Neuron (in vitro differentiated cells): ENCODE results near the gene SMURF2.
"Not testable (repeated sequence)": the region's sequence is repeated elsewhere in the genome, so short reads cannot be mapped to it uniquely, and the experiment has no call there.

ENCODE experiments used
- H2AFZ ChIP-seq: one replicate; pipeline ENCODE4 v1.6.1; 2013; ENCODE audit warnings: low read depth, mild to moderate bottlenecking, inconsistent platforms, low read length, moderate library complexity
- H3K27me3 ChIP-seq: one replicate; pipeline ENCODE4 v1.6.1; 2013; ENCODE audit warnings: low read length; ENCODE audit not compliant: insufficient read depth
- H3K36me3 ChIP-seq: one replicate; pipeline ENCODE4 v1.6.1; 2013; ENCODE audit warnings: low read length; ENCODE audit not compliant: insufficient read depth
- H3K4me1 ChIP-seq: one replicate; pipeline ENCODE4 v1.6.1; 2013; ENCODE audit warnings: low read length; ENCODE audit not compliant: insufficient read depth
- H3K4me3 ChIP-seq: 2 replicates; pipeline ENCODE4 v1.5.1; 2013; ENCODE audit warnings: mild to moderate bottlenecking, low read length, moderate library complexity
- H3K9me3 ChIP-seq: one replicate; pipeline ENCODE4 v1.6.1; 2013; ENCODE audit warnings: low read length

The SMURF2 gene

DNA sequence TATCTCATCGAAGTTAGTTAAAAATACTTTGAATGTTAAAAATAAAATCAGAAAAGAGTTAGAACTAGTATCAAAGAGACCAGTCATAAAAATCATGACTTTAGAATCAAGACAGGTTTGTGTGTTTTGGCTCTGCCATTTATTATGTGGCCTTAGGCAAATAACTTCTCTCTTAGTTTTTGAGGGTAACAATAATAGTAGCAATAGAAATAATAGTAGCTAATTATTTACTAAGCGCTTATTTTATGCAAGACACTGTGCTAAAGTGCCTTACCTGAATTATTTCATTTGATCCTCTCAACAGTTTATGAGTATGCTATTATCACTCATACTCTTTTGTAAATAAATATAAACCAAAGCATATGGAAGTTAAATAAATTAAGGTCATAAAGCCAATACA is 77.0 kb downstream of the SMURF2 start:
- Histone ChIP-seq H3K4me3 (no peak overlapping the region), H2AFZ (no peak overlapping the region), H3K4me1 (peaks cover 4% of the 10 kb centered on the region), H3K27me3 (no peaks in the 10 kb centered on the region), H3K36me3 (peaks cover 37% of the 10 kb centered on the region), H3K9me3 (no peaks in the 10 kb centered on the region)

- Histone ChIP-seq H3K36me3 (peaks cover 45% of the 10 kb centered on the region), H3K4me1 (peaks cover 4% of the 10 kb centered on the region), H2AFZ (no peak overlapping the region), H3K9me3 (no peaks in the 10 kb centered on the region), H3K4me3 (no peak overlapping the region), H3K27me3 (no peaks in the 10 kb centered on the region)
Observed at GRCh38 chr17:64583038-64583437, 79.1 kb downstream of the SMURF2 start.

GRCh38 chr17:64580384-64581315 is 81.5 kb downstream of the SMURF2 start:
- H3K36me3 ChIP-seq: peaks cover 48% of the 10 kb centered on the region
- H3K9me3 ChIP-seq: no peaks in the 10 kb centered on the region

GRCh38 chr17:64579917-64580316 is 82.2 kb downstream of the SMURF2 start:
- Histone ChIP-seq H3K4me3 (no peak overlapping the region), H3K27me3 (no peaks in the 10 kb centered on the region), H3K36me3 (peaks cover 52% of the 10 kb centered on the region)

More at GRCh38 chr17:64580384-64581315, 81.5 kb downstream of the SMURF2 start:
- no peak overlapping the region for H3K4me3 ChIP-seq
- H2AFZ ChIP-seq: no peak overlapping the region
- peaks cover 4% of the 10 kb centered on the region for H3K4me1 ChIP-seq
- no peaks in the 10 kb centered on the region for H3K27me3 ChIP-seq

GRCh38 chr17:64577025-64577424 is 85.1 kb downstream of the SMURF2 start:
- not testable (repeated sequence) for H2AFZ ChIP-seq, H3K9me3 ChIP-seq, H3K27me3 ChIP-seq, H3K4me1 ChIP-seq, H3K4me3 ChIP-seq
- peaks cover 38% of the 10 kb centered on the region for H3K36me3 ChIP-seq

More at GRCh38 chr17:64579917-64580316, 82.2 kb downstream of the SMURF2 start:
- no peaks in the 10 kb centered on the region for H3K9me3 ChIP-seq
- H2AFZ ChIP-seq: no peak overlapping the region
- peaks cover 4% of the 10 kb centered on the region for H3K4me1 ChIP-seq

DNA sequence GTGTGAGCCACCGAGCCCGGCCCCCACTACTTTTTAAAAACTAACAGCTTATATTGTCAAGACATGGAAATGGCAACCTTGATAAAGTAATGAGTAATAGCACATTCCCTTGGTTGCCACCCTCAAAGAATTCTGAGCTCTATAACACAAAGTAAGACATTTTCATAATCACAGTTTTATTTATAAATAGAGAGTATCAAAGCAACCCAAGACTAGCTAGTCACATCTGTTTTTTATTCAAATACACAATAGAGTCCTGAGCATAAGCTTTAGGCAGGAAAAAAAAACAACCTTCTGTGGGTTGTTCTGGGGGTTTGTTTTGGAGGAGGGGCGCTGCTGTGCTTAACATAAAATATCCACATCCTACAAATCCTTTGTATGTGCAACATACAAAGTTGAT is 86.7 kb downstream of the SMURF2 start:
- H3K36me3 ChIP-seq: peaks cover 42% of the 10 kb centered on the region
- no peak overlapping the region for H2AFZ ChIP-seq
- H3K9me3 ChIP-seq: no peaks in the 10 kb centered on the region
- no peaks in the 10 kb centered on the region for H3K4me1 ChIP-seq
- no peaks in the 10 kb centered on the region for H3K27me3 ChIP-seq
- no peak overlapping the region for H3K4me3 ChIP-seq

- Histone ChIP-seq H3K36me3 (peaks cover 41% of the 10 kb centered on the region), H3K27me3 (no peaks in the 10 kb centered on the region), H3K4me3 (no peak overlapping the region), H3K4me1 (no peaks in the 10 kb centered on the region), H3K9me3 (no peaks in the 10 kb centered on the region), H2AFZ (no peak overlapping the region)
Observed at GRCh38 chr17:64574646-64575045, 87.5 kb downstream of the SMURF2 start.

DNA sequence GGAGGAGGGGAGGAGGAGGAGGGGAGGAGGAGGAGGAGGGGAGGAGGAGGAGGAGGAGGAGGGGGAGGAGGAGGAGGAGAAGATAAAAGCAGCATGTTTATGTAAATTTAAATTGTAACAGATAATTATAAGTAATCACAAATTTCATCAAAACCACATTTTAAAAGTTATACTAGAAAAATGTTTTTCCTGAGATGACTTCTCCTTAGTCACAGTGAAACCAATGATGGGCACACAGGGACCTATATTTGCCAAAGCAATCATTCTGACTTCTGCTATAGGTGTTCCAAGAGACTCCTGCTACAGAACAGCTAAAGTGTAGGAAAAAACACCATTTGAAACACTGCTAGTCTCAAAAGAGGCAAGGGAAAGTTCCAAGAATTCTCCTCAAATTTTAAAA is 88.9 kb downstream of the SMURF2 start:
- no peaks in the 10 kb centered on the region for H3K4me1 ChIP-seq
- H3K27me3 ChIP-seq: no peaks in the 10 kb centered on the region
- no peak overlapping the region for H2AFZ ChIP-seq
- H3K9me3 ChIP-seq: no peaks in the 10 kb centered on the region
- H3K36me3 ChIP-seq: peaks cover 48% of the 10 kb centered on the region
- H3K4me3 ChIP-seq: no peak overlapping the region

DNA sequence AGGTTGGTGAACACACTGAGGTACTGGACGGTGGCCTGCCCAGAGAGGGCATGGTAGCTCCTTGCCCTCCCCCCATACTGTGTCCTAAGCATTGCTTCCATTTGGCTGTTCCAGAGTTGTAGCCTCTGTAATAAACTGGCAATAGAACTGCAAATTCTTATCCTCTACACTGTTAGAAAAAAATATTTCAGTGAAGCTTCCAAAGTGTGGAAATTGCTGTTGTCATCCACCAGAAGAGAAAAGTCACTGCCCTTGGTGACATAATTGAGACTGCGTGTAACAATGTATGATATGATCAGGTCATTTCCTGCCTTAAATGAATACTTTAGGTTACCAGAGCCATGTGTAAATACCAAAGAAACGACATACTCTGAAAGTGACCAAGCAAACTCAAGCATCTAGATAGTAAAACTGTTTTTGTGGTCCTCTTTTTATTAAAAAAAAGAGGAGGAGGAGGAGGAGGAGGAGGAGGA is 89.4 kb downstream of the SMURF2 start:
- Histone ChIP-seq H3K4me1 (no peaks in the 10 kb centered on the region), H3K9me3 (no peaks in the 10 kb centered on the region), H3K4me3 (no peak overlapping the region), H2AFZ (no peak overlapping the region), H3K36me3 (peaks cover 48% of the 10 kb centered on the region), H3K27me3 (no peaks in the 10 kb centered on the region)

DNA sequence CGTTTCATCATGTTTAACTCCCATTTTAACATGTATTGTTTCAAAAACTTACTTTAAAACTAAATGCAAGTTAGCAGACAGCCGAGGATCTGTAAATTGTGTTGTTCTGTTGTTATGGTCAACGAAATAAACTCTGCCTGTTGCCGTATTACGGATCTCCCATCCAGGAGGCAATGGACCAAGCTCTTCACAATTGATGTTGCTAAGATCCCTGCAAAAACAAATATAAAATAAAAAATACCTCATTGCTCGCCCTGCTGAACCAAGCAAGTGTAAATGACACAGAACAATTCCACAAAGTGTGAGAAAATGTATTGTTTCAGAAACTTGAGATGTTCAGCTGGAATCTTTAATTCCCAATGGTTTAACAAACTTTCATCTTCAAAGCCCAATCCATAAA is 90.4 kb downstream of the SMURF2 start:
- H3K4me3 ChIP-seq: no peak overlapping the region
- H2AFZ ChIP-seq: no peak overlapping the region
- no peaks in the 10 kb centered on the region for H3K27me3 ChIP-seq
- H3K4me1 ChIP-seq: no peaks in the 10 kb centered on the region
- H3K36me3 ChIP-seq: peaks cover 45% of the 10 kb centered on the region
- H3K9me3 ChIP-seq: peaks cover 3% of the 10 kb centered on the region

DNA sequence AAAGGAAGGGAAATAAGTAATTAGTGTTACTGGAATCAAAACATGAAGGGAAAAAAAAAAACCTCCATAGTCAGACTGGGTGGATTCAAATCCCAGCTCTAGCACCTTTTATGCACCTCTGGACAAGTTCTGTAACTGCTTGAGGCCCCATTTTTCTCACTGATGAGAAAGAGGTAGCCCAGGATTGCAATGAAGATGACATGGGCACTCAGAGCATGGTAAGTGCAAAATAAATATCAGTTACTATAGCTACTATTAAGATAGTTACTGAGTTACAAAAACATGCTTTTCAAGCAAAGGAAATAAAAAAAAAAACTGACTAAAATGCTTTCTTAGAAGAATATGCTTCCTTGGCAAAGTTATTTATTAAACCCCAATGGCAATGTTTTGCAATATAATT is 96.5 kb downstream of the SMURF2 start:
- Histone ChIP-seq H3K27me3 (no peaks in the 10 kb centered on the region), H3K4me1 (no peaks in the 10 kb centered on the region), H3K9me3 (peaks cover 3% of the 10 kb centered on the region), H3K36me3 (peaks cover 44% of the 10 kb centered on the region), H3K4me3 (no peak overlapping the region), H2AFZ (no peak overlapping the region)

GRCh38 chr17:64564098-64564497 is 98.0 kb downstream of the SMURF2 start:
- Histone ChIP-seq H3K4me1 (no peaks in the 10 kb centered on the region), H3K4me3 (no peak overlapping the region), H3K9me3 (peaks cover 3% of the 10 kb centered on the region), H3K36me3 (peaks cover 39% of the 10 kb centered on the region), H3K27me3 (no peaks in the 10 kb centered on the region), H2AFZ (no peak overlapping the region)

- Histone ChIP-seq H3K36me3 (peaks cover 40% of the 10 kb centered on the region), H3K9me3 (no peaks in the 10 kb centered on the region), H3K4me3 (no peak overlapping the region), H3K4me1 (peaks cover 11% of the 10 kb centered on the region), H3K27me3 (no peaks in the 10 kb centered on the region), H2AFZ (no peak overlapping the region)
Observed at GRCh38 chr17:64555281-64555680, 106.8 kb downstream of the SMURF2 start.
